UCSD-AML1 (cell line): ENCODE measurements around the gene SLC25A38.

Experiments
- DNase-seq: peaks from one replicate; lab custom pipeline; 2025; ENCODE audit not compliant: unreplicated experiment; lab: John Stamatoyannopoulos, UW

The SLC25A38 gene

DNA sequence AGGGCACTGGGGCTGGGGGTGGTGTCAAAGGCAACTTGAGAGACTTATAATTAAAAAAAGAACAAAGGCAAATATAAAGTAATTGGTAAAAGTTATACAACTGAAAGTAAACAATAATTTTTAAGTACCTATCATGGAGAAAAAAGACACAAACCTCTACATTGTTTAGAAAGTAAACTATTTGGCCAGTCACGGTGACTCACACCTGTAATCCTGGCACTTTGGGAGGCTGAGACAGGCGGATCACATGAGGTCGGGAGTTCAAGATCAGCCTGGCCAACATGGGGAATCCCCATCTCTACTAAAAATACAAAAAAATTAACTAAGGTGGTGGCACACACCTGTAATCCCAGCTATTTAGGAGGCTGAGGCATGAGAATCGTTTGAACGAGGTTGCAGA is 49.2 kb downstream of the SLC25A38 start:
- DNase-seq, result no peak

DNA sequence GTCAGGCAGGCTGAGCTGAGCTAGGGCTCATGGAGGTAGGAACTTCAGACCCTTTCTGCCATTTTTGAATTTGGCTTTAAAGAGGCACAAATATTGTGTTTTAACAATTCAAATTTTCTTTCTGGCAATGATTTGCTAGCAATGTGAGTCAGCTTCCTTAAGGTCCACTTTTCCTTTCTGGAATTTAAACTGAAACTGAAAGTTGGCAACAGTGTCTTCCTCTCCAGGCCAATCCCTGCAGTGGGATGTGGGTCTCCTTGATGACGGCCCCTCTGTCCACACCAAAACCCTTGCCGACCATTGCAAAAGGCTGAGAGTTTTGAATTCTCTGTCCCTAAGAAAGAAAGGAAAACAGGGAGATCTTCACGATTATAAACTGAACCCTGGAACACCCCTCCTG is 50.5 kb downstream of the SLC25A38 start:
- DNase-seq, result no peak

- no peak for DNase-seq
Measured at GRCh38 chr3:39434574-39434973, 51.4 kb downstream of the SLC25A38 start.

GRCh38 chr3:39435006-39435748 is 52.0 kb downstream of the SLC25A38 start:
- DNase-seq, result no peak

- no peak for DNase-seq
Measured at GRCh38 chr3:39438880-39439279, 55.7 kb downstream of the SLC25A38 start.

- DNase-seq, result no peak
Measured at GRCh38 chr3:39440316-39440715, 57.1 kb downstream of the SLC25A38 start.

- no peak for DNase-seq
Measured at GRCh38 chr3:39443530-39443929, 60.4 kb downstream of the SLC25A38 start.

- DNase-seq, result no peak
Measured at GRCh38 chr3:39445927-39446326, 62.8 kb downstream of the SLC25A38 start.

DNA sequence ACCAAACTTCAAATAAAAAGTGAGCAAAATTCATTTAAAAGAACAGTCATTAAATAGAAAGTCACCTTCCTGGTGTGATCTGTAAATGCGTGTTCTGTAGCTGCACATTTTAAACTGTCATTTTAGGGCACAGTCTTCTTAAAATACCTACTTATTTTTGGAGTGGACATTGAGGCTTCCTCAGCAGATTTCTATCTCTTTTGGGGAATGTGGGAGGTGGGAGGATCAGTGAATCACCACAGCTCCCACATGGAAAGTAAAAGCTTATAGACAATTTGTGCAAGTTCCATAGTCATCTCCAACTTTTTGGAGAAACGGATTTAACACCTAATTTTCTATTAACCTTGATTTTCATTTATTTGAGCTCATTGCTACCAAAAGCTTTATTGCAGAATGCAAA is 63.3 kb downstream of the SLC25A38 start:
- no peak for DNase-seq
